Measurements from ENCODE around the gene DUS3L.

DNA sequence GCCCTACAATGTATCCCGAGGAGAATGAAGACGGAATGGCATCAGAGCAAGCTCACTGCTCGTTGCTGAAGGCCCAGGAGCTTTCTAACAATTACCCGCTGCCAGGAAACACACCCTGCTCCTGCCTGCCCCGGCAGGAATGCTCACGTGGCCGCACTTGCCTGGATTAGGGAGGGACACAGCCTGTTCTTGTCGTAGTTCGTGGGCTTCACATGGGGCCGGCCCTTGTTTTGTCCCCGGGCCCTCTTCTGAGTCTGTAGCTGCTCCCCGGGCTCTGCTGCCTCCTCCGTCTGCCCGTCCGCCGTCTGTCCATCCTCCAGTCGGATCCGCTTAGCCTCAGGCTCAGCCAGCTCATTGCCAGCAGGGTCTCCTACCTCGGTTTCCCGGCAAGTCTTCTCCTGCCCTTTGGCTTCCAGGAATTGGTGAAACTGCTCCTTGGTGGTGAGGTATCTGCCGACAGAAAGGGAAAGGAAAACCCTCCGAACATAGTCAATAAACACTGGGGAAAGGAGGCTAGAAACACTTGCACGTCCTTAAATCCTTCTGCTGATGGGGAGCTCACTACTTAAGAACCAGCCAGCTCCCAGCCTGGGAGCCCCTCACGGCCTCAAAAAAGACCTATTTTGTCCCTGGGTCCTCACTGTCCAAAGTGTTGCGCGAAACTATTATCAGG lies 941 bp downstream of the DUS3L start:
- TF ChIP-seq, protein P1, sequence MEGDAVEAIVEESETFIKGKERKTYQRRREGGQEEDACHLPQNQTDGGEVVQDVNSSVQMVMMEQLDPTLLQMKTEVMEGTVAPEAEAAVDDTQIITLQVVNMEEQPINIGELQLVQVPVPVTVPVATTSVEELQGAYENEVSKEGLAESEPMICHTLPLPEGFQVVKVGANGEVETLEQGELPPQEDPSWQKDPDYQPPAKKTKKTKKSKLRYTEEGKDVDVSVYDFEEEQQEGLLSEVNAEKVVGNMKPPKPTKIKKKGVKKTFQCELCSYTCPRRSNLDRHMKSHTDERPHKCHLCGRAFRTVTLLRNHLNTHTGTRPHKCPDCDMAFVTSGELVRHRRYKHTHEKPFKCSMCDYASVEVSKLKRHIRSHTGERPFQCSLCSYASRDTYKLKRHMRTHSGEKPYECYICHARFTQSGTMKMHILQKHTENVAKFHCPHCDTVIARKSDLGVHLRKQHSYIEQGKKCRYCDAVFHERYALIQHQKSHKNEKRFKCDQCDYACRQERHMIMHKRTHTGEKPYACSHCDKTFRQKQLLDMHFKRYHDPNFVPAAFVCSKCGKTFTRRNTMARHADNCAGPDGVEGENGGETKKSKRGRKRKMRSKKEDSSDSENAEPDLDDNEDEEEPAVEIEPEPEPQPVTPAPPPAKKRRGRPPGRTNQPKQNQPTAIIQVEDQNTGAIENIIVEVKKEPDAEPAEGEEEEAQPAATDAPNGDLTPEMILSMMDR (IDR thresholded peaks at IDR 0.05), result no peak
- TF ChIP-seq, protein P2, sequence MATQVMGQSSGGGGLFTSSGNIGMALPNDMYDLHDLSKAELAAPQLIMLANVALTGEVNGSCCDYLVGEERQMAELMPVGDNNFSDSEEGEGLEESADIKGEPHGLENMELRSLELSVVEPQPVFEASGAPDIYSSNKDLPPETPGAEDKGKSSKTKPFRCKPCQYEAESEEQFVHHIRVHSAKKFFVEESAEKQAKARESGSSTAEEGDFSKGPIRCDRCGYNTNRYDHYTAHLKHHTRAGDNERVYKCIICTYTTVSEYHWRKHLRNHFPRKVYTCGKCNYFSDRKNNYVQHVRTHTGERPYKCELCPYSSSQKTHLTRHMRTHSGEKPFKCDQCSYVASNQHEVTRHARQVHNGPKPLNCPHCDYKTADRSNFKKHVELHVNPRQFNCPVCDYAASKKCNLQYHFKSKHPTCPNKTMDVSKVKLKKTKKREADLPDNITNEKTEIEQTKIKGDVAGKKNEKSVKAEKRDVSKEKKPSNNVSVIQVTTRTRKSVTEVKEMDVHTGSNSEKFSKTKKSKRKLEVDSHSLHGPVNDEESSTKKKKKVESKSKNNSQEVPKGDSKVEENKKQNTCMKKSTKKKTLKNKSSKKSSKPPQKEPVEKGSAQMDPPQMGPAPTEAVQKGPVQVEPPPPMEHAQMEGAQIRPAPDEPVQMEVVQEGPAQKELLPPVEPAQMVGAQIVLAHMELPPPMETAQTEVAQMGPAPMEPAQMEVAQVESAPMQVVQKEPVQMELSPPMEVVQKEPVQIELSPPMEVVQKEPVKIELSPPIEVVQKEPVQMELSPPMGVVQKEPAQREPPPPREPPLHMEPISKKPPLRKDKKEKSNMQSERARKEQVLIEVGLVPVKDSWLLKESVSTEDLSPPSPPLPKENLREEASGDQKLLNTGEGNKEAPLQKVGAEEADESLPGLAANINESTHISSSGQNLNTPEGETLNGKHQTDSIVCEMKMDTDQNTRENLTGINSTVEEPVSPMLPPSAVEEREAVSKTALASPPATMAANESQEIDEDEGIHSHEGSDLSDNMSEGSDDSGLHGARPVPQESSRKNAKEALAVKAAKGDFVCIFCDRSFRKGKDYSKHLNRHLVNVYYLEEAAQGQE (IDR thresholded peaks at IDR 0.05; ENCODE audit: insufficient read depth in 1 of 2, low read depth in 2 of 2, low read length in 1 of 2), result no peak

Data from Panc1 (cell line).